ENCODE measurements around the gene CCDC60.

DNA sequence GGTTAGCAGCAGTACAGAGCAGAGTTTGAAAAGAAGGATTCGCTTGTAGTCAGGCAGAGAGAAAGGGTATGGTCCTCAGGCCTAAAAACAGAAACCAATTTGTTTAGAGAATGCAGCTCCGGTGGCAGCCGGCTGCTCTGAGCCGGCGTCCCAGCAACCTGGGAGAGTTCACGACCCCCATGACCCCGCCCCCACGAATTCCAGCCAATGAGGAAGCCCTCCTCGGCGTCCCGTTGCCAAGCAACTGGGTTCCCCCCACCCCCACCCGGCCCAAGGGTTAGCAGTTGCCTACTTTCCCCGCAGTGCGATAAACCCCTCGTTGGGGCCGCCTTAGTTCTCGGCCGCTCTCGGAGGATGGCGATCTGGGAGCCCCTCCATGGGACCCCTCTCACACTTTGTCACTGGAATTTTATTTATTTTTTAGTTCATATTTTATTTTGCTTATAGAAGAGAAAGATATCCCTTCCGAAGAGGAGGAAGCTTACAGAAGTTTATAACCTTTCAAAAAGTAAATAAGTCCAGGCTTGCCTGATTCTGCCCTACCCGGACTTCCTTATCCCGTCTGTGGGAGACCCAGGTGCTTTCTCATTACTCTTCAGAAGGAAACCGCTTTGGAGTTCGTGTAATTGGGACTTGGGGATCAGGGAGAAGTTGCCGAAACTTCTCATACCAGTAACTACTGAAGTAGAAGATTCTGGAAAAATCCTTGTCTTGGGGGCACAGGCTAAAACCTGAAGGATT lies at the start of gene CCDC60:
- TF ChIP-seq, protein P1, sequence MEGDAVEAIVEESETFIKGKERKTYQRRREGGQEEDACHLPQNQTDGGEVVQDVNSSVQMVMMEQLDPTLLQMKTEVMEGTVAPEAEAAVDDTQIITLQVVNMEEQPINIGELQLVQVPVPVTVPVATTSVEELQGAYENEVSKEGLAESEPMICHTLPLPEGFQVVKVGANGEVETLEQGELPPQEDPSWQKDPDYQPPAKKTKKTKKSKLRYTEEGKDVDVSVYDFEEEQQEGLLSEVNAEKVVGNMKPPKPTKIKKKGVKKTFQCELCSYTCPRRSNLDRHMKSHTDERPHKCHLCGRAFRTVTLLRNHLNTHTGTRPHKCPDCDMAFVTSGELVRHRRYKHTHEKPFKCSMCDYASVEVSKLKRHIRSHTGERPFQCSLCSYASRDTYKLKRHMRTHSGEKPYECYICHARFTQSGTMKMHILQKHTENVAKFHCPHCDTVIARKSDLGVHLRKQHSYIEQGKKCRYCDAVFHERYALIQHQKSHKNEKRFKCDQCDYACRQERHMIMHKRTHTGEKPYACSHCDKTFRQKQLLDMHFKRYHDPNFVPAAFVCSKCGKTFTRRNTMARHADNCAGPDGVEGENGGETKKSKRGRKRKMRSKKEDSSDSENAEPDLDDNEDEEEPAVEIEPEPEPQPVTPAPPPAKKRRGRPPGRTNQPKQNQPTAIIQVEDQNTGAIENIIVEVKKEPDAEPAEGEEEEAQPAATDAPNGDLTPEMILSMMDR (conservative IDR thresholded peaks at IDR 0.05 in 1 of 2, IDR thresholded peaks at IDR 0.05 in 1 of 2; ENCODE audit: extremely low read depth in 1 of 2, insufficient read depth in 1 of 2, low read depth in 1 of 2, low read length in 2 of 2), result no peak
- TF ChIP-seq EZH2 (IDR thresholded peaks at IDR 0.05; ENCODE audit: borderline replicate concordance, low read length), result no peak

Data from mammary epithelial cell (primary cell).